HepG2 (cell line): Measurements from ENCODE around the gene ZNF749. TPM values are rescaled to one million over a fixed set of nuclear protein-coding genes. Genes with fewer than 3 reads are reported as not detected.

Experiments used
- AFF4 ChIP-seq: sonication (generic); formaldehyde crosslinking; IDR thresholded peaks from 2 replicates; pipeline ENCODE4 v1.4.0; 2020; ENCODE audit warnings: missing genetic modification reagents
- CCDC6 ChIP-seq: sonication (generic); formaldehyde crosslinking; IDR thresholded peaks from 2 replicates; pipeline ENCODE4 v1.8.1; 2022; ENCODE audit warnings: mild to moderate bottlenecking, missing genetic modification reagents, moderate library complexity
- CENPX ChIP-seq: sonication (generic); formaldehyde crosslinking; IDR thresholded peaks from 2 replicates; pipeline ENCODE4 v1.9.0; 2021; ENCODE audit warnings: mild to moderate bottlenecking, missing genetic modification reagents, moderate library complexity
- CREM ChIP-seq, 2 experiments: sonication (generic) in 1 of 2; formaldehyde crosslinking in 1 of 2; IDR thresholded peaks; 2 replicates each; pipeline versions ENCODE4 v1.4.0 to v1.6.1; 2016 to 2020; ENCODE audit warnings: antibody characterized with exemption in 1 of 2, mild to moderate bottlenecking in 1 of 2, missing genetic modification reagents in 1 of 2
- EEA1 ChIP-seq: sonication (generic); formaldehyde crosslinking; IDR thresholded peaks from 2 replicates; pipeline ENCODE4 v1.5.1; 2020; ENCODE audit warnings: mild to moderate bottlenecking, missing genetic modification reagents, borderline replicate concordance
- EED ChIP-seq: sonication (generic); formaldehyde crosslinking; IDR thresholded peaks from 2 replicates; pipeline ENCODE4 v1.5.0; 2020; ENCODE audit warnings: mild to moderate bottlenecking, missing genetic modification reagents
- ERF ChIP-seq: IDR thresholded peaks from 2 replicates; pipeline ENCODE4 v1.6.1; 2018; ENCODE audit warnings: missing biosample characterization, missing genetic modification reagents
- GLI4 ChIP-seq: sonication (generic); formaldehyde crosslinking; IDR thresholded peaks from 2 replicates; pipeline ENCODE4 v1.5.1; 2020; ENCODE audit warnings: missing genetic modification reagents, mild to moderate bottlenecking, moderate library complexity, borderline replicate concordance
- HDAC1 ChIP-seq: sonication (generic); formaldehyde crosslinking; IDR thresholded peaks from 2 replicates; pipeline ENCODE4 v1.5.1; 2020; ENCODE audit warnings: mild to moderate bottlenecking, missing genetic modification reagents
- HIVEP1 ChIP-seq: sonication (generic); formaldehyde crosslinking; IDR thresholded peaks from 2 replicates; pipeline ENCODE4 v1.4.0; 2020; ENCODE audit warnings: mild to moderate bottlenecking, missing genetic modification reagents
- IKZF5 ChIP-seq: IDR thresholded peaks from 2 replicates; pipeline ENCODE4 v1.6.1; 2018; ENCODE audit warnings: missing genetic modification reagents, mild to moderate bottlenecking, missing compliant biosample characterization
- ISL2 ChIP-seq: sonication (generic); formaldehyde crosslinking; IDR thresholded peaks from 2 replicates; pipeline ENCODE4 v1.5.0; 2020; ENCODE audit warnings: missing genetic modification reagents
- KMT2B ChIP-seq: IDR thresholded peaks from 2 replicates; pipeline ENCODE4 v1.6.1; 2016; ENCODE audit warnings: missing genetic modification reagents, missing compliant biosample characterization
- MAZ ChIP-seq, 2 experiments: sonication (generic) in 1 of 2; formaldehyde crosslinking in 1 of 2; IDR thresholded peaks; 2 replicates each; pipeline versions ENCODE4 v1.5.0 to v1.6.1; 2012 to 2020; ENCODE audit warnings: low read depth in 2 of 2, mild to moderate bottlenecking in 2 of 2, borderline replicate concordance in 1 of 2, improper control_type of control experiment in 1 of 2, low read length in 1 of 2, missing genetic modification reagents in 1 of 2, moderate library complexity in 1 of 2
- MED8 ChIP-seq: sonication (generic); formaldehyde crosslinking; IDR thresholded peaks from 2 replicates; pipeline ENCODE4 v1.8.1; 2023; ENCODE audit warnings: mild to moderate bottlenecking, missing genetic modification reagents; ENCODE audit not compliant: insufficient replicate concordance
- SALL1 ChIP-seq: sonication (generic); formaldehyde crosslinking; IDR thresholded peaks from 2 replicates; pipeline ENCODE4 v1.8.0; 2022; ENCODE audit warnings: mild to moderate bottlenecking, missing genetic modification reagents
- SNAI1 ChIP-seq: sonication (generic); formaldehyde crosslinking; IDR thresholded peaks from 2 replicates; pipeline ENCODE4 v1.5.0; 2020; ENCODE audit warnings: mild to moderate bottlenecking, missing genetic modification reagents, borderline replicate concordance
- TGIF2 ChIP-seq: IDR thresholded peaks from 2 replicates; pipeline ENCODE4 v1.6.1; 2016; ENCODE audit warnings: control low read depth, missing compliant biosample characterization
- ZNF329 ChIP-seq: sonication (generic); formaldehyde crosslinking; IDR thresholded peaks from 2 replicates; pipeline ENCODE4 v1.9.0; 2021; ENCODE audit warnings: low read depth, mild to moderate bottlenecking, missing genetic modification reagents
- polyA plus RNA-seq, 8 experiments: library from polyadenylated mRNA; depleted of rRNA in 3 of 8; stranded (reverse) in 7 of 8; unstranded in 1 of 8; fragments of >200 nt; fragmentation: Illumina TruSeq in 4 of 8; extraction: Trizol in 4 of 8; gene quantifications; 2 replicates each; pipeline versions ENCODE4 v1.2.1 to v1.2.3, GENCODE V29; 2011 to 2016; ENCODE audit warnings: low read depth in 4 of 8, missing spikeins in 1 of 8, mixed read lengths in 1 of 8; ENCODE audit not compliant: insufficient read depth in 1 of 8
- total RNA-seq, 5 experiments: library from RNA; depleted of rRNA; stranded (reverse); fragments of >200 nt; fragmentation: Illumina TruSeq; extraction: Trizol; gene quantifications; 2 replicates each; pipeline ENCODE4 v1.2.3, GENCODE V29; 2016; ENCODE audit warnings: low read depth in 1 of 5

Gene ZNF749
- total and polyA plus RNA-seq, 2 of the 13 experiments (the other 11 are each of a cell fraction or from before 2014, with no cell fraction given): 18.9 to 21.0 TPM

- 0 out of 2 replicates have a peak, but pooled peaks have one; percentile 24 for TF ChIP-seq MAZ (IDR thresholded peaks at IDR 0.05; ENCODE audit: borderline replicate concordance, low read depth, low read length)
- TF ChIP-seq MAZ (CRISPR knock-in tag; IDR thresholded peaks at IDR 0.05; ENCODE audit: low read depth): peak; percentile 73
- TF ChIP-seq CREM (IDR thresholded peaks at IDR 0.05): peak; percentile 99
- no peak for TF ChIP-seq CREM (CRISPR knock-in tag; IDR thresholded peaks at IDR 0.05)
- peak; percentile 48 for TF ChIP-seq MED8
- TF ChIP-seq EEA1: no peak
- 0 out of 2 replicates have a peak, but pooled peaks have one; percentile 20 for TF ChIP-seq CCDC6 (CRISPR knock-in tag)
- peak; percentile 84 for TF ChIP-seq KMT2B (CRISPR knock-in tag)
- 0 out of 2 replicates have a peak, but pooled peaks have one; percentile 30 for TF ChIP-seq ISL2 (CRISPR knock-in tag)
- TF ChIP-seq ERF (CRISPR knock-in tag): peak; percentile 73
- TF ChIP-seq IKZF5 (CRISPR knock-in tag): peak; percentile 47; the same call in 1 of the 2 replicates
- 0 out of 2 replicates have a peak, but pooled peaks have one; percentile 15 for TF ChIP-seq TGIF2 (CRISPR knock-in tag)
- no peak for TF ChIP-seq GLI4 (CRISPR knock-in tag)
- TF ChIP-seq HIVEP1 (CRISPR knock-in tag): peak; percentile 75; the same call in 1 of the 2 replicates
- TF ChIP-seq SNAI1: peak; percentile 59; the same call in 1 of the 2 replicates
- TF ChIP-seq HDAC1 (CRISPR knock-in tag): peak; percentile 69; the same call in 1 of the 2 replicates
- no peak for TF ChIP-seq CENPX (CRISPR knock-in tag)
- TF ChIP-seq ZNF329 (CRISPR knock-in tag): 0 out of 2 replicates have a peak, but pooled peaks have one; percentile 21
- no peak for TF ChIP-seq AFF4 (CRISPR knock-in tag)
- TF ChIP-seq EED (CRISPR knock-in tag): 0 out of 2 replicates have a peak, but pooled peaks have one; percentile 58
- peak; percentile 54 for TF ChIP-seq SALL1 (CRISPR knock-in tag)
These were observed at the start of gene ZNF749 (continued) for GRCh38 chr19:57435062-57435978.
